IMR-90 (cell line): ENCODE results near the gene SLC22A2. TPM values are rescaled to one million over a fixed set of nuclear protein-coding genes. Genes with fewer than 3 reads are reported as not detected.

Source experiments
- ATAC-seq: fragments of 200-7000 bp; cut with Tn5 transposase; 2 replicates; pipeline ENCODE4 v1.9.1; 2020; ENCODE audit warnings: low read depth, mild to moderate bottlenecking, moderate library complexity
- BruUV-seq: library from RNA; stranded (reverse); fragments of 400-500 nt; replicated peaks from 2 replicates; lab custom pipeline; 2021; lab: Mats Ljungman, UMichigan
- CTCF ChIA-PET: fragments of 300-600 bp; formaldehyde crosslinking; extraction: SDS; loops from one replicate; lab custom pipeline; 2021; ENCODE audit warnings: antibody characterized with exemption; lab: Yijun Ruan, JAX
- POLR2A ChIA-PET: fragments of 300-600 bp; sonication (Branson Sonifier 250); formaldehyde crosslinking; loops from one replicate; lab custom pipeline; 2022; ENCODE audit warnings: antibody characterized with exemption; ENCODE audit not compliant: unreplicated experiment; lab: Charles Lee
- DNase-seq: peaks from one replicate; pipeline ENCODE4 v3.0.0; 2013
- H2AFZ ChIP-seq: replicated peaks from 2 replicates; pipeline ENCODE3; 2013; ENCODE audit warnings: low read length, mild to moderate bottlenecking; ENCODE audit not compliant: poor library complexity
- H2AK5ac ChIP-seq: 2 replicates; pipeline ENCODE4 v1.6.1; 2013; ENCODE audit warnings: low read depth, low read length, inconsistent platforms
- H2AK9ac ChIP-seq: replicated peaks from 2 replicates; pipeline ENCODE3; 2013; ENCODE audit warnings: mild to moderate bottlenecking, low read depth, low read length, moderate library complexity; ENCODE audit not compliant: poor library complexity
- H2BK120ac ChIP-seq: 2 replicates; pipeline ENCODE4 v1.6.1; 2013; ENCODE audit warnings: low read depth, low read length, inconsistent platforms
- H2BK15ac ChIP-seq: 3 replicates; pipeline ENCODE4 v1.6.1; 2013; ENCODE audit warnings: low read depth, low read length, inconsistent platforms
- H2BK20ac ChIP-seq: 2 replicates; pipeline ENCODE4 v1.6.1; 2013; ENCODE audit warnings: low read depth, mild to moderate bottlenecking, inconsistent platforms, low read length, moderate library complexity
- H2BK5ac ChIP-seq: 2 replicates; pipeline ENCODE4 v1.6.1; 2013; ENCODE audit warnings: mild to moderate bottlenecking, low read depth, low read length, inconsistent platforms; ENCODE audit not compliant: poor library complexity, severe bottlenecking
- H3K14ac ChIP-seq: replicated peaks from 2 replicates; pipeline ENCODE4 v1.6.1; 2013; ENCODE audit warnings: low read depth, low read length, inconsistent platforms
- H3K18ac ChIP-seq: 2 replicates; pipeline ENCODE4 v1.6.1; 2013; ENCODE audit warnings: low read depth, low read length, control low read depth
- H3K23ac ChIP-seq: 2 replicates; pipeline ENCODE4 v1.6.1; 2013; ENCODE audit warnings: low read depth, low read length, inconsistent platforms
- H3K27ac ChIP-seq: 2 replicates; pipeline ENCODE4 v1.5.1; 2013; ENCODE audit warnings: mild to moderate bottlenecking, control low read depth, low read length; ENCODE audit not compliant: insufficient read depth
- H3K27me3 ChIP-seq: 2 replicates; pipeline ENCODE4 v1.6.1; 2013; ENCODE audit warnings: low read length; ENCODE audit not compliant: control insufficient read depth, insufficient read depth
- H3K36me3 ChIP-seq: 2 replicates; pipeline ENCODE4 v1.6.1; 2013; ENCODE audit warnings: low read length, mixed read lengths; ENCODE audit not compliant: control insufficient read depth, insufficient read depth
- H3K4ac ChIP-seq: 2 replicates; pipeline ENCODE4 v1.6.1; 2013; ENCODE audit warnings: low read depth, low read length, inconsistent platforms
- H3K4me1 ChIP-seq: 2 replicates; pipeline ENCODE4 v1.6.1; 2013; ENCODE audit warnings: low read length, mixed read lengths; ENCODE audit not compliant: control insufficient read depth, insufficient read depth
- H3K4me2 ChIP-seq: 2 replicates; pipeline ENCODE4 v1.6.1; 2013; ENCODE audit warnings: low read depth, mild to moderate bottlenecking, control low read depth, low read length, moderate library complexity
- H3K4me3 ChIP-seq: 2 replicates; pipeline ENCODE4 v1.5.1; 2013; ENCODE audit warnings: low read depth, mild to moderate bottlenecking, control low read depth, low read length, moderate library complexity; ENCODE audit not compliant: insufficient read depth
- H3K56ac ChIP-seq: 2 replicates; pipeline ENCODE4 v1.6.1; 2013; ENCODE audit warnings: low read length, inconsistent platforms; ENCODE audit not compliant: insufficient read depth; ENCODE audit errors: extremely low read depth
- H3K79me1 ChIP-seq, 2 experiments: 2 replicates each; pipeline ENCODE4 v1.6.1; 2013; ENCODE audit warnings: low read length in 2 of 2, inconsistent platforms in 1 of 2, low read depth in 1 of 2
- H3K9ac ChIP-seq: 2 replicates; pipeline ENCODE4 v1.6.1; 2013; ENCODE audit warnings: low read depth, low read length, control low read depth
- H3K9me1 ChIP-seq: 2 replicates; pipeline ENCODE4 v1.6.1; 2013; ENCODE audit warnings: low read length, inconsistent platforms; ENCODE audit not compliant: insufficient read depth
- H3K9me3 ChIP-seq: 2 replicates; pipeline ENCODE4 v1.6.1; 2013; ENCODE audit warnings: low read length; ENCODE audit not compliant: control insufficient read depth, insufficient read depth
- H4K20me1 ChIP-seq: 2 replicates; pipeline ENCODE4 v1.6.1; 2013; ENCODE audit warnings: low read length, inconsistent platforms; ENCODE audit not compliant: insufficient read depth
- H4K5ac ChIP-seq: 2 replicates; pipeline ENCODE4 v1.6.1; 2013; ENCODE audit warnings: mild to moderate bottlenecking, low read depth, low read length, control low read depth
- H4K8ac ChIP-seq, 2 experiments: 2 replicates each; pipeline ENCODE4 v1.6.1; 2013; ENCODE audit warnings: low read depth in 2 of 2, low read length in 2 of 2, control low read depth in 1 of 2, inconsistent platforms in 1 of 2
- H4K91ac ChIP-seq: 2 replicates; pipeline ENCODE4 v1.6.1; 2013; ENCODE audit warnings: low read depth, low read length, inconsistent platforms; ENCODE audit not compliant: insufficient read depth
- CTCF ChIP-seq: conservative IDR thresholded peaks from 2 replicates; pipeline ENCODE4 v1.5.1; 2012; ENCODE audit warnings: mild to moderate bottlenecking, low read depth, low read length, improper control_type of control experiment
- MAZ ChIP-seq: IDR thresholded peaks from 2 replicates; pipeline ENCODE4 v1.6.1; 2012; ENCODE audit warnings: low read depth, mild to moderate bottlenecking, low read length, improper control_type of control experiment, moderate library complexity, borderline replicate concordance
- MXI1 ChIP-seq: IDR thresholded peaks from 2 replicates; pipeline ENCODE4 v1.6.1; 2012; ENCODE audit warnings: low read depth, mild to moderate bottlenecking, low read length, moderate library complexity, borderline replicate concordance
- NFE2L2 ChIP-seq: fragments of 150-350 bp; IDR thresholded peaks from 2 replicates; pipeline ENCODE4 v1.6.1; 2016; ENCODE audit warnings: low read depth, mild to moderate bottlenecking, low read length
- RFX5 ChIP-seq: IDR thresholded peaks from 2 replicates; pipeline ENCODE4 v1.8.0; 2012; ENCODE audit warnings: low read depth, mild to moderate bottlenecking, low read length, moderate library complexity
- WGBS, 2 experiments: methylation state at CpG; one replicate each; pipeline versions ENCODE4 v1.1.5 to v1.1.7; 2013; ENCODE audit warnings: missing lambda C conversion rate in 2 of 2; ENCODE audit not compliant: insufficient read length in 1 of 2; ENCODE audit errors: extremely low coverage in 2 of 2; 5-methylcytosine and 5-hydroxymethylcytosine counted together
- dilution Hi-C: fragments of 300-500 bp; cut with HindIII; formaldehyde crosslinking; loops from one replicate; pipeline ENCODE4 v1.14.3; 2018; ENCODE audit warnings: low sequenced_read_pairs; ENCODE audit not compliant: unreplicated experiment
- in situ Hi-C: fragments of 300-500 bp; cut with MboI; formaldehyde crosslinking; loops from 3 replicates; pipeline ENCODE4 v1.14.3; 2019; ENCODE audit warnings: low sequenced_read_pairs, inconsistent platforms, mixed read lengths
- intact Hi-C: fragments of 100-400 bp; cut with micrococcal nuclease; formaldehyde crosslinking; loops from 2 replicates; pipeline ENCODE4 v1.10.0; 2022
- polyA plus RNA-seq, 3 experiments: library from polyadenylated mRNA; depleted of rRNA; stranded (reverse); fragments of >200 nt; gene quantifications; 2 replicates each; pipeline ENCODE4 v1.2.3, GENCODE V29; 2012; ENCODE audit warnings: low replicate concordance in 1 of 3
- total RNA-seq: library from RNA; depleted of rRNA; stranded (reverse); fragments of >200 nt; gene quantifications from 2 replicates; pipeline ENCODE4 v1.2.3, GENCODE V29; 2012

Gene SLC22A2
- total and polyA plus RNA-seq, 2 of the 4 experiments (the other 2 are of a cell fraction): not detected

- ATAC-seq: no peak
These were observed 10.1 kb downstream of the SLC22A2 start for GRCh38 chr6:160248538-160248937.

More at GRCh38 chr6:160248538-160248937, 10.1 kb downstream of the SLC22A2 start:
- TF ChIP-seq RFX5 (no peak), MXI1 (no peak), NFE2L2 (no peak), CTCF (no peak), MAZ (no peak)
- POLR2A ChIA-PET: no interaction called here
- H4K5ac ChIP-seq: no peak overlapping the region
- no peak overlapping the region for H4K8ac ChIP-seq
- H2BK15ac ChIP-seq: no peak overlapping the region
- WGBS, 2 experiments: no CpG with 5 or more reads among the region's 1 CpG
- H3K9ac ChIP-seq: no peak overlapping the region
- H3K18ac ChIP-seq: no peak overlapping the region
- no peak overlapping the region for H3K23ac ChIP-seq
- CTCF ChIA-PET: no interaction called here
- no peak overlapping the region for H3K4me3 ChIP-seq
- H2AK9ac ChIP-seq: no peak overlapping the region
- H3K56ac ChIP-seq: no peak overlapping the region
- H3K4me1 ChIP-seq: no peaks in the 10 kb centered on the region
- dilution Hi-C loops: no loop called here
- no peak overlapping the region for H2BK20ac ChIP-seq
- H4K20me1 ChIP-seq: no peaks in the 10 kb centered on the region
- no peak overlapping the region for H4K91ac ChIP-seq
- BruUV-seq: no TSS peak
- H3K36me3 ChIP-seq: no peaks in the 10 kb centered on the region
- no peaks in the 10 kb centered on the region for H3K79me1 ChIP-seq
- no peak overlapping the region for H2BK120ac ChIP-seq
- no peak for DNase-seq
- intact Hi-C loops: no loop called here
- no peak overlapping the region for H3K4me2 ChIP-seq
- H3K27ac ChIP-seq: no peak overlapping the region
- H3K14ac ChIP-seq: no peak overlapping the region
- H3K9me3 ChIP-seq: peaks cover 5% of the 10 kb centered on the region; the same call in 1 of the 2 replicates
- in situ Hi-C loops: no loop called here
- H3K27me3 ChIP-seq: no peaks in the 10 kb centered on the region
- no peaks in the 10 kb centered on the region for H3K9me1 ChIP-seq
- H2BK5ac ChIP-seq: no peak overlapping the region
- H3K4ac ChIP-seq: no peak overlapping the region
- H2AFZ ChIP-seq: no peak overlapping the region
- H2AK5ac ChIP-seq: no peak overlapping the region
